ENCODE measurements around the gene RDH13.
"Not testable (repeated sequence)": the region's sequence is repeated elsewhere in the genome, so short reads cannot be mapped to it uniquely, and the experiment has no call there.

RDH13 gene, protein sequence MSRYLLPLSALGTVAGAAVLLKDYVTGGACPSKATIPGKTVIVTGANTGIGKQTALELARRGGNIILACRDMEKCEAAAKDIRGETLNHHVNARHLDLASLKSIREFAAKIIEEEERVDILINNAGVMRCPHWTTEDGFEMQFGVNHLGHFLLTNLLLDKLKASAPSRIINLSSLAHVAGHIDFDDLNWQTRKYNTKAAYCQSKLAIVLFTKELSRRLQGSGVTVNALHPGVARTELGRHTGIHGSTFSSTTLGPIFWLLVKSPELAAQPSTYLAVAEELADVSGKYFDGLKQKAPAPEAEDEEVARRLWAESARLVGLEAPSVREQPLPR

DNA sequence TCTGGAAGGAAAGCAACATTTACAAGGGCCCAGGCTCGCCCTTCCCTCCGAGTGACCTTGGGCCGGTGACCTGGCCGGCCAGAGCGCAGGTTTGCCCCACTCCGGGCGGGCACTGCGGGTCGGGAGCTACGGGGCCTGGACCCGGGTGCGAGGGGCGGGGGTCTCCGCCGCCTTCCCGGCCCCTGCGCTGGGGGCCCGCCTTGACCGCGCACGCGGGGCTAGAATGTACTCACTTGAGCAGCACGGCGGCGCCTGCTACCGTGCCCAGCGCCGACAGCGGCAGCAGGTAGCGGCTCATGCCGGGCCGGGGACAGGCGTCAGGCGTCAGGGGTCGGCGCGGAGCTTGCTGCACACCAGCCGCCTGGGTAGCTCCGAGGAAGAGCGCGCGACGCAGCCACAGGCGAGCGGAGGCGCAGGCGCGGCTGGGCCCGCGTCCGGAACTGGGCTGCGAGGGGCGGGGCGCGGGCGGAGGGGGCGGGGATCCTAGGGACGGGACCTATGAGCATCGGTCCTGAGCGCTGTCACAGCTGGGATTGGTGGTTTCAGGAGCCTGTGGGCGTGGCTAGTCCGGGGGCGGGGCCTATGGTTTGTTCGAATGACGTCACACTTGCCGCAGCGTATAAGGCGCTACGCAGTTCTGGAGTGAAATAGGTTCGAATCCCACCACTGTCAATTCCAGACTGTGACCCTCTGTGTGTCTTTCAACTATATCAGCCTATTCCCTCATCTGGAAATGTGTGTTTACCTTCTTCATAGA, at the start of gene RDH13:
RDH13 (minus strand) TSS at position 414 of the 757 bp plus-strand sequence; CDS start at position 298, 116 bp downstream.
- peak; percentile 97 to 98 for DNase-seq

DNA sequence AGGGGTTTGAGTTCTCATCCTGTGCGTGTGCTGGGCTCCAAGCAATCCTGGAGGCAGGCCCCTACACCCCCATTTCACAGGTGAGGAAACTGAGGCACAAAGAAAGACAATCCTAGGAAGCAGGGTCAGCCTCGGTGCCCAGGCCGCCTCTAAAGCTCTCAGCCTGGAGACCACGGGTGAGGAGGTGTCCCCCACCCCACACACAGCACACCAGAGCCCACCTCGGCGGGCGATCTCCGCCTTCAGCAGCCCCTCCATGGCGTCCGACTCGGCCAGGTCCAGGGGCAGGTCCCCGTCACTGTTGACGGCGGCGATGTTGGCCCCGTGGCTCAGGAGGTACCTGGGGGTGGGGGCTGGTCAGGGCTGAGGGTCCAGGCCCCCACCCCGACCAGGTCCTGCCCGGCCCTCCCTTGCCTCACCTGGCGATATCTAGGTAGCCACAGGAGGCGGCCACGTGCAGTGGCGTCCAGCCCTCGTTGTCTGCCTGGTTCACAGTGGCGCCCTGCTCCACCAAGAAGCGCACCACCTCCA, 49.4 kb upstream of the RDH13 start:
- DNase-seq, result no peak

DNA sequence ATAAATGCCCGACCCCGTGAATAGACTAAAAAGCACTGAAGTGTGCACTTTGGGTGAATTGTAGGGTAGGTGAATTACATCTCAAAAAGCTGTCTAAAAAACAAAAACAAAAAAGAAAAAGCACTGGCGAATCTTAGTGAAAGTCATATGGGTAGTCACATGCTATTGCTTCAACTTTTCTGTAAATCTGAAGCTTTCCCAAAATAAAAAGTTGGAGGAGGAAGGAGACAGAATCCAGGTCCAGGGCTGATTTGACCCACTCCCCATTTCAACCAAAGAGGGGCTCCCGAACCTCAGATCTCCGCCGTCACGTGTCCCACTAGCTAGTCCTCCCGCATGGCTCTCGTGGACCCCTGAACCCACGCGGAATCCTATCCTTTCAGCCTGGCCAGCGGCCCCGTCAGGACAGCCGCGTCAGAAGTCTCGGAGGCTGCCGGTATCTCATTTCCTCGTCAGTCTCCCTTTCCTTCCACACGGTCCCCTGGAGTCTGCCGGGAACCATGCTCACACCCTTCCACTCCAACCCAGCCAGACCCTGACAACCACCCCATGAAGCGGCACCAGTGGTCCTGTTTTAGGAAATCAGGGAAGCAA, 48.4 kb upstream of the RDH13 start:
- no peak for DNase-seq

DNA sequence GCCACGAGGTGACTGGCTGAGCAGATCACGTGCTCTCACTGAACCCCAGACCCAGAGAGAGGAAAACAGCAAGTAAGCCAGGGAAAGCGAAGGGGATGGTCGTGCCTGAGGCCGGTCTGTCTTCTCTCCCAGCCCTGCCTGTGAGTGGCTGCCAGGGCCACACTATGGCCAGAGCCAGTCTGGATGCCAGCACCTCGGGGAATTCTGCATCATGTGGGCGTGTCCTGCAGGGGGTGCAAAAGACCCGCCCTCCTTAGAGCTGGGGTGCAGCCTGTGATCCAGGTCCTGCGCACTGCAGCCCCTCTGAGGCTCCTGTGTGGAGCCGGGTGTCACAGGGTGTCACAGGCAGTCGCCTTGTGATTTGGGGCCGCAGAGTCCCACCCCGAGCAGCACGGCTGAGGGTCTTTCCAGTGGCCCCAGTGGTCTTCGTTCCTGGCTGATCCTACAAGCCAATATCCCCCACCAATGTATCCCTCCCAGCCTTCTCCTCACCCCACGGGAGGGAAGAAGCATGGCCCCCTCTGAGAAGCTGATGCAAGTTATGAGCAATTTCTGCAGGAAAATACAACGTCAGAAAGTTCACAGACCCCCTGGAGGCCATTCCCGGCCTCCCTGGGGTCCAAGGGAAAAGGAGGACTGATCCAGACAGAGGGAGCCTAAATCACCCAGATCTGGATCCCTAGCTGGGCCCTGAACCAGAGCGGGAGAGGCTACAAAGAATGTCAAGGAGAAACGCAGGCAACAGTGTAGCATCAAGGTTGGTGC, 46.8 kb upstream of the RDH13 start:
- DNase-seq, result no peak

DNA sequence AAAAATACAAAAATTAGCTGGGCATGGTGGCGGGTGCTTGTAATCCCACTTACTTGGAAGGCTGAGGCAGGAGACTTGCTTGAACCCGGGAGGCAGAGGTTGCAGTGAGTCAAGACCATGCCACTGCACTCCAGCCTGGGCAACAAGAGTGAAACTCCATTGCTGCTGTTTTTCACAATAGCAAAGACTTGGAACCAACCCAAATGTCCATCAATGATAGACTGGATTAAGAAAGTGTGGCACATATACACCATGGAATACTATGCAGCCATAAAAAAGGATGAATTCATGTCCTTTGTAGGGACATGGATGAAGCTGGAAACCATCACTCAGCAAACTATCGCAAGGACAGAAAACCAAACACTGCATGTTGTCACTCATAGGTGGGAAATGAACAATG, 44.3 kb upstream of the RDH13 start:
- DNase-seq, result not testable (repeated sequence)

DNA sequence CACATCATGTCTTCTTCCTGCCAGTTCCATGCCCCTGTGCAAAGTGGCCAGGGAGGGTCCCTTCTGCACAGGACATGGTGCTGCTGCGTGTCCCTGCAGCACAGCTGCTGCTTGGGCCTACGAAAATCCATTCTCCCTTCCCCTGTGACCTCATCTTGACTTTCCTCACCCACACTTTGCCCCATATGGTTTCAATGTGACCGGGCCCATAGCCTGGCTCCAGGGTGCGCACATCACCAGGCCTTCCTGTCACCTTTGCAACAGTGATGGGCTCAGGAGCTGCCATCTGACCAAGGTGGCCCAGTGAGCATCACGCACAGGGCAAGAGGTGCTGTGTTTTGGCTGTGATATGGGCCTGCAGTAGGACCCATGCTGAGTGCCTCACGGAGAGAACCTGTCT, 43.6 kb upstream of the RDH13 start:
- no peak for DNase-seq

GRCh38 chr19:55105237-55105636, 42.3 kb upstream of the RDH13 start:
- DNase-seq, result no peak

- no peak for DNase-seq
Measured at GRCh38 chr19:55103190-55103589, 40.2 kb upstream of the RDH13 start.

DNA sequence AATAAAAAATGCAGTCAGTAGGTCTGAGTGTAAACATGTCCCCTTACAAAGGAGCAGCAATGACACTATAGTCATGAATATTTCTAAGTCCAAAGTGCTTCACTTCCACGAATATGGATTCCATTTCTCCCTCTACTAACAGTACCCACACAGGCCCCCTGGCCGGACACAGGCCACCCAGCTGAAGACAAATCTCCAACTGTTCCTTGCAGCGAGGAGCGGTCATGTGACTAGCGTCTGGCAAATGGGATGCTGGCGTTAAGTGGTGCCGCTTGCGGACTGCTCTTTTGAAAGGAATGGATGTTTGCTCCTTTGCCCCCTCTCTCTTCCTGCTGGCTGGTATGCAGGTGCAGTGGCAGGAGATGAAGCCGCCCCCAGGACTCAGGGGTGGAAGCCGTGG, 38.3 kb upstream of the RDH13 start:
- no peak for DNase-seq

GRCh38 chr19:55099557-55100506, 36.9 kb upstream of the RDH13 start:
- DNase-seq, result no peak

GRCh38 chr19:55098716-55099556, 36.0 kb upstream of the RDH13 start:
- no peak for DNase-seq

GRCh38 chr19:55097864-55098715, 35.1 kb upstream of the RDH13 start:
- no peak for DNase-seq

- DNase-seq, result no peak
Measured at GRCh38 chr19:55096061-55096701, 33.2 kb upstream of the RDH13 start.

DNA sequence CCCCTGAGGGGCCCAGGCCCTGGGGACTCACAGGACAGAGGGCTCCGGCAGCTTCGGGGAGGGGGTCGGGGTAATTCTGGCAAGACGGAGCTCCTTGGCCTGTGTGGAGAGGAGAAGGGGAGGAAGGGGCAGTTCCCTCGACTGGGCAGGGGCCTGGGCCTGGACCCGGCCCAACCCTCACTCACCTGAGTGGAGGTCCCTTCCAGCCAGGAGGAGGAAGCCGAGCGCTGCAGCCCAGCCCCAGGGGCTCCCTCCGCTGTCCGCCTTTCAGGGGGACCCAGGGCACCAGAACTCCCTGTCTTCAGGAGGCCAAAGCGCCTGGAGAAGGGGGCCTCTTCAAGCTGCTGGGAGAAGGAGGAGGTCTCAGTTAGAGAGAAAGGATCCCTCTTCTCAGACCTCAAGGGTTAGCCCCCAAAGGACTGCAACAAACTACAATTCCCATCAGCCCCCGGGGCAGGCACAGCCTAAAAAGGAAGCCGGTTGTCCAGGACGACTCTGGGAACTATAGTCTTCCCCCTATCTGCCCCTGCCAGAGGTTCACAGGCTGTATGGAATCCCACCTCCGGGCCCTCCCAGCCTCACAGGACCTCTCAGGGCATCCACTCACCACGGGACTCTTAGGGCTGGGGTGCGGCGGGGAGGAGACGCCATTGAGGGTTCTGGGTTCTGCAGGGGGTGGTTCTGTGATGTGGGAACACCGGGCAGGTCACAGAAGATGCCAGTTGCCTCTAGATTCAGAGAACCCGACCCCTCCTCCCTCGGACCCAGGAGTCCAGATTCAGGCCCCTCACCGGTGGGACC, 32.5 kb upstream of the RDH13 start:
- DNase-seq, result no peak

- DNase-seq, result no peak
Measured at GRCh38 chr19:55094456-55095259, 31.7 kb upstream of the RDH13 start.

DNA sequence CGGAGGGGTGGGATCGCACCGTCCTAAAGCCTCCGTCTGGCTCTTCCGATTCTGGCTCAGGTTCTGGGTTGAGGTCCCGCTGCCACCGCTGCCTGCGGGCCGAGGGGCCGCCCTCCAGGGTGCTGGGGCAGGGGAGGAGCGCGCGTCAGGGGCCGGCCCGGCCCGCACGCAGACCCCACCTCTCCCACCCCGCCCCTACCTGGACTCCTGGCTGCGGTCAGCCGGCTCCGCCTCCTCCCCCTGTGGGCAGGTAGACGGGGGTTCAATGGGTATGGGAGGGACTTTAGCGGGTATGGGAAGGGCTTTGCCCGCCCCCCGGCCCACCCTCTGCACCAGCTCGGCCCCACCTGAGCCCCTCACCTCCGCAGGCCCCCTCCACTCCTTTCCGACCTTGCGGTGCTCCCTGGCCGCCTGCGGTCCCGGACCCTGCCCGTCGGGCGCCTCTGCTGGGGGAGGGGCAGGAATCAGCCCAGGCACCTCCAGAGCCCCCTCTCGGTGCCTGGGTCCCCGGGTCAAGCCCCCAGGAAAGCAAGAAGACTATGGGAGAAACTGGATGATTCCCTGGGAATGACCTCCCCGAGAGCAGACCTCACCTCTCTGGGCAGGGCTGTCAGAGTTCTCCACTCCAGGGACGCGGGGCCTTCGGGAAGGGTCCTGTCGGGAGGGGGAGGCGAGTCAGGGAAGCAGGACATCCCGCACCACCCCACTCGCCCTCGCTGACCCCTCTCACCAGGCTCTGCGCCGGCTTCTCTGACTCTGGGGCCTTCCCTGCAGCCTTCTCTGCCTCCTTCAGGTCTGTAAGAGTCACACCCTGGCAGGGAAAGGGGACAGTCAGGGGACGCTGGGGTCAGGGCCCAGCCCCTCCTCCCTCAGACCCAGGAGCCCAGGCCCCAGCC, 29.7 kb upstream of the RDH13 start:
- DNase-seq, result no peak

Data from CD4-positive, alpha-beta T cell treated with Interferon alpha-2 for 1 hour (primary cell).